DOHH2 (cell line): ENCODE measurements around the gene PRKCSH.

Experiments used
- H3F3A ChIP-seq: fragments of 200-600 bp; sonication (generic), shearing (Covaris generic); 2 replicates; pipeline ENCODE4 v1.6.0; 2016; ENCODE audit warnings: antibody characterized with exemption, mild to moderate bottlenecking; ENCODE audit not compliant: control insufficient read depth, insufficient read depth
- H3K27ac ChIP-seq: fragments of 200-600 bp; sonication (generic); 2 replicates; pipeline ENCODE4 v1.5.1; 2014; ENCODE audit warnings: low read depth, mild to moderate bottlenecking, low read length, moderate library complexity
- H3K27me3 ChIP-seq: fragments of 200-600 bp; sonication (generic); 2 replicates; pipeline ENCODE4 v1.6.1; 2014; ENCODE audit warnings: mild to moderate bottlenecking, low read length, mixed read lengths; ENCODE audit not compliant: control insufficient read depth
- H3K36me3 ChIP-seq: fragments of 200-600 bp; sonication (generic); 2 replicates; pipeline ENCODE4 v1.6.1; 2014; ENCODE audit warnings: mild to moderate bottlenecking, low read length, moderate library complexity, mixed read lengths; ENCODE audit not compliant: control insufficient read depth
- H3K4me1 ChIP-seq: fragments of 200-600 bp; sonication (generic); 2 replicates; pipeline ENCODE4 v1.6.1; 2014; ENCODE audit warnings: mild to moderate bottlenecking, low read length, mixed read lengths; ENCODE audit not compliant: control insufficient read depth
- H3K4me2 ChIP-seq: fragments of 200-600 bp; sonication (generic); 2 replicates; pipeline ENCODE4 v1.6.0; 2014; ENCODE audit warnings: mild to moderate bottlenecking, low read length, moderate library complexity
- H3K4me3 ChIP-seq: fragments of 200-600 bp; sonication (generic); 2 replicates; pipeline ENCODE4 v1.5.1; 2014; ENCODE audit warnings: mild to moderate bottlenecking, low read length, mixed read lengths
- H3K79me2 ChIP-seq: fragments of 200-600 bp; sonication (generic); 2 replicates; pipeline ENCODE4 v1.6.1; 2014; ENCODE audit warnings: mild to moderate bottlenecking, low read length, mixed read lengths; ENCODE audit not compliant: control insufficient read depth
- H3K9me2 ChIP-seq: fragments of 200-600 bp; sonication (generic); replicated peaks from 2 replicates; pipeline ENCODE4 v1.6.1; 2014; ENCODE audit warnings: mild to moderate bottlenecking, low read length, mixed read lengths; ENCODE audit not compliant: control insufficient read depth
- H3K9me3 ChIP-seq: fragments of 200-600 bp; sonication (generic); 2 replicates; pipeline ENCODE4 v1.6.1; 2014; ENCODE audit warnings: antibody characterized with exemption, low read length, mixed read lengths; ENCODE audit not compliant: control insufficient read depth, insufficient read depth
- H4K20me1 ChIP-seq: fragments of 200-600 bp; sonication (generic); 2 replicates; pipeline ENCODE4 v1.6.0; 2014; ENCODE audit warnings: low read depth, mild to moderate bottlenecking, antibody characterized with exemption, low read length, moderate library complexity; ENCODE audit not compliant: control insufficient read depth, insufficient read depth
- CTCF ChIP-seq: fragments of 200-600 bp; sonication (generic); IDR thresholded peaks from one replicate; pipeline ENCODE4 v1.5.1; 2014; ENCODE audit warnings: antibody characterized with exemption, mild to moderate bottlenecking, low read depth, low read length; ENCODE audit not compliant: poor library complexity, severe bottlenecking
- EZH2phosphoT487 ChIP-seq: fragments of 200-600 bp; sonication (generic); IDR thresholded peaks from 2 replicates; pipeline ENCODE4 v1.6.1; 2017; ENCODE audit warnings: borderline replicate concordance, mild to moderate bottlenecking, antibody characterized with exemption, low read length, moderate library complexity, mixed read lengths

Gene PRKCSH

GRCh38 chr19:11390933-11391680 is 44.3 kb upstream of the PRKCSH start:
- H3K4me3 ChIP-seq = no peak overlapping the region
- TF ChIP-seq EZH2phosphoT487 (no peak), CTCF (no peak)
- peaks cover 19% of the 10 kb centered on the region for H3K4me1 ChIP-seq
- no peaks in the 10 kb centered on the region for H3F3A ChIP-seq
- H3K4me2 ChIP-seq = no peak overlapping the region
- no peaks in the 10 kb centered on the region for H3K79me2 ChIP-seq
- no peaks in the 10 kb centered on the region; the same call in 1 of the 2 replicates for H3K27me3 ChIP-seq
- peaks cover 3% of the 10 kb centered on the region; the same call in 1 of the 2 replicates for H3K9me3 ChIP-seq
- no peaks in the 10 kb centered on the region for H3K9me2 ChIP-seq
- H4K20me1 ChIP-seq = no peaks in the 10 kb centered on the region
- H3K27ac ChIP-seq = no peak overlapping the region
- H3K36me3 ChIP-seq = no peaks in the 10 kb centered on the region

GRCh38 chr19:11397089-11397610 is 38.3 kb upstream of the PRKCSH start:
- H3K9me2 ChIP-seq = no peaks in the 10 kb centered on the region
- no peak for TF ChIP-seq EZH2phosphoT487
- TF ChIP-seq CTCF = no peak
- H3K36me3 ChIP-seq = no peaks in the 10 kb centered on the region
- H3K27me3 ChIP-seq = no peaks in the 10 kb centered on the region; the same call in 1 of the 2 replicates
- no peaks in the 10 kb centered on the region for H3K4me1 ChIP-seq
- no peak overlapping the region for H3K4me3 ChIP-seq
- H3K9me3 ChIP-seq = no peaks in the 10 kb centered on the region
- H4K20me1 ChIP-seq = no peaks in the 10 kb centered on the region
- no peaks in the 10 kb centered on the region for H3F3A ChIP-seq
- H3K27ac ChIP-seq = no peak overlapping the region
- no peak overlapping the region for H3K4me2 ChIP-seq
- no peaks in the 10 kb centered on the region for H3K79me2 ChIP-seq

GRCh38 chr19:11399667-11400066 is 35.8 kb upstream of the PRKCSH start:
- Histone ChIP-seq H3K27me3 (no peaks in the 10 kb centered on the region; the same call in 1 of the 2 replicates), H4K20me1 (no peaks in the 10 kb centered on the region), H3F3A (no peaks in the 10 kb centered on the region), H3K4me2 (no peak overlapping the region), H3K27ac (no peak overlapping the region), H3K36me3 (no peaks in the 10 kb centered on the region), H3K4me3 (no peak overlapping the region), H3K9me3 (no peaks in the 10 kb centered on the region), H3K9me2 (no peaks in the 10 kb centered on the region), H3K79me2 (no peaks in the 10 kb centered on the region), H3K4me1 (no peaks in the 10 kb centered on the region)
- TF ChIP-seq CTCF (no peak), EZH2phosphoT487 (no peak)
